Uterus (tissue), 2 donors: ENCODE data around the gene NR2F6.
"Not testable (repeated sequence)": the region's sequence is repeated elsewhere in the genome, so short reads cannot be mapped to it uniquely, and the experiment has no call there.

Source experiments
- CTCF ChIP-seq, 4 experiments: fragments of 200-600 bp in 2 of 4; fragments of 450-650 bp in 2 of 4; sonication (generic) in 2 of 4; IDR thresholded peaks; one replicate each; pipeline ENCODE4 v1.5.1; 2016 to 2019; ENCODE audit warnings: antibody characterized with exemption in 4 of 4, mild to moderate bottlenecking in 2 of 4, moderate library complexity in 1 of 4
- POLR2A ChIP-seq, 2 donors: fragments of 450-650 bp; IDR thresholded peaks; one replicate each; pipeline ENCODE4 v1.6.1; 2016; ENCODE audit warnings: antibody characterized with exemption in 2 of 2, mild to moderate bottlenecking in 1 of 2, moderate library complexity in 1 of 2

GRCh38 chr19:17191736-17192135, 54.0 kb downstream of the NR2F6 start:
- not testable (repeated sequence) for TF ChIP-seq CTCF, POLR2A (IDR thresholded peaks at IDR 0.05)
